Occipital lobe (tissue), 1 donor: ENCODE results near the gene KRTAP10-3. TPM values are rescaled to one million over a fixed set of nuclear protein-coding genes. Genes with fewer than 3 reads are reported as not detected.

ENCODE experiments used
- total RNA-seq: library from RNA; depleted of rRNA; stranded (reverse); fragments of >200 nt; gene quantifications from one replicate; pipeline ENCODE4 v1.2.3, GENCODE V29; 2014

The KRTAP10-3 gene
- total RNA-seq, 1 donor from 2014 or later, result not detected

Other genes with a start within 250 kb of the KRTAP10-3 start
- 5.0 TPM for gene CFAP410, start 219.4 kb downstream of the KRTAP10-3 start, total RNA-seq
- 1.2 TPM for gene TRPM2, start 205.2 kb downstream of the KRTAP10-3 start, total RNA-seq
- gene LRRC3, start 103.3 kb downstream of the KRTAP10-3 start, total RNA-seq, result 4.8 TPM
- not detected for gene KRTAP10-1, start 18.6 kb downstream of the KRTAP10-3 start, total RNA-seq
- gene KRTAP10-2, start 7.3 kb downstream of the KRTAP10-3 start, total RNA-seq, result not detected
- gene KRTAP10-4, start 14.9 kb upstream of the KRTAP10-3 start, total RNA-seq, result not detected
- not detected for gene KRTAP10-5, start 21.8 kb upstream of the KRTAP10-3 start, total RNA-seq
- gene KRTAP10-6, start 33.7 kb upstream of the KRTAP10-3 start, total RNA-seq, result not detected
- gene KRTAP10-7, start 41.8 kb upstream of the KRTAP10-3 start, total RNA-seq, result not detected
- gene KRTAP10-8, start 53.3 kb upstream of the KRTAP10-3 start, total RNA-seq, result not detected
- gene KRTAP10-9, start 68.3 kb upstream of the KRTAP10-3 start, total RNA-seq, result not detected
- not detected for gene KRTAP10-10, start 78.6 kb upstream of the KRTAP10-3 start, total RNA-seq
- gene KRTAP10-11, start 87.6 kb upstream of the KRTAP10-3 start, total RNA-seq, result not detected
- not detected for gene KRTAP12-4, start 95.9 kb upstream of the KRTAP10-3 start, total RNA-seq
- not detected for gene KRTAP12-3, start 99.1 kb upstream of the KRTAP10-3 start, total RNA-seq
- gene KRTAP12-2, start 108.1 kb upstream of the KRTAP10-3 start, total RNA-seq, result not detected
- not detected for gene KRTAP12-1, start 123.4 kb upstream of the KRTAP10-3 start, total RNA-seq
- gene KRTAP10-12, start 138.4 kb upstream of the KRTAP10-3 start, total RNA-seq, result not detected
- gene TSPEAR, start 152.8 kb upstream of the KRTAP10-3 start, total RNA-seq, result not detected
- 61.8 TPM for gene UBE2G2, start 243.0 kb upstream of the KRTAP10-3 start, total RNA-seq